ENCODE data around the gene CGB3. TPM values are rescaled to one million over a fixed set of nuclear protein-coding genes. Genes with fewer than 3 reads are reported as not detected.

The CGB3 gene
- polyA plus RNA-seq, 6 donors from 2014 or later: not detected

- H3K4me3 Mint-ChIP-seq: no peak overlapping the region
- H3K9me3 Mint-ChIP-seq: no peaks in the 10 kb centered on the region
- peaks cover 0 to 18% (median 14%) of the 10 kb centered on the region in 3 donors for H3K4me1 Mint-ChIP-seq
- ATAC-seq (ENCODE audit: low read depth in 2 of 2): no peak
- DNase-seq: no peak
- no peak overlapping the region for H3K27ac Mint-ChIP-seq
- no peaks in the 10 kb centered on the region for H3K27me3 Mint-ChIP-seq
- peaks cover 9 to 17% of the 10 kb centered on the region in 2 donors for H3K36me3 Mint-ChIP-seq
These were observed 38.4 kb downstream of the CGB3 start for GRCh38 chr19:48985711-48986110.

GRCh38 chr19:48982280-48982679 is 41.9 kb downstream of the CGB3 start:
- H3K27ac Mint-ChIP-seq: peak overlapping the region in 1 of 6 donors; percentile 34
- no peaks in the 10 kb centered on the region for H3K9me3 Mint-ChIP-seq
- peaks cover 0 to 7% of the 10 kb centered on the region in 2 donors for H3K36me3 Mint-ChIP-seq
- DNase-seq (no peak), ATAC-seq (ENCODE audit: low read depth in 2 of 2) (no peak)
- no peak overlapping the region for H3K4me3 Mint-ChIP-seq
- H3K4me1 Mint-ChIP-seq: peaks cover 0 to 8% (median 4%) of the 10 kb centered on the region in 3 donors
- no peaks in the 10 kb centered on the region for H3K27me3 Mint-ChIP-seq

DNA sequence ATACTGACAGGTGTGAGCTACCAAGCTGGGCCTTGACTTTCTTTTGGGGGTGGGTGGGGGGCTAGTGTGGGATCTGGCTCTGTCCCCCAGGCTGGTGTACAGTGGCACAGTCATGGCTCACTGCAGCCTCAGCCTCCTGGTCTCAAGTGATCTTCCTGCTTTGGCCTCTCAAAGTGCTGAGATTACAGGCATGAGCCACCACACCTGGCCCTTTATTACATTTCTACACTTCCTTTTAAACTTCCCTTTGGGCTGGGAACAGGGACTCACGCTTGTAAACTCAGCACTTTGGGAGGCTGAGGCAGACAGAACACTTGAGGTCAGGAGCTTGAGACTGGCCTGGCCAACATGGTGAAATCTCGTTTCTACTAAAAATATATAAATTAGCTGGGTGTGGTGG is 47.1 kb downstream of the CGB3 start:
- Mint-ChIP-seq H3K27ac (no peak overlapping the region), H3K9me3 (peaks cover 0 to 2% (median 0%) of the 10 kb centered on the region in 7 donors), H3K4me1 (peaks cover 0 to 10% (median 5%) of the 10 kb centered on the region in 3 donors), H3K27me3 (no peaks in the 10 kb centered on the region), H3K4me3 (no peak overlapping the region), H3K36me3 (peaks cover 4 to 7% of the 10 kb centered on the region in 2 donors)
- no peak for ATAC-seq (ENCODE audit: low read depth in 2 of 2)
- no peak for DNase-seq

GRCh38 chr19:48975947-48976847 is 47.9 kb downstream of the CGB3 start:
- Mint-ChIP-seq H3K9me3 (peaks cover 0 to 2% (median 0%) of the 10 kb centered on the region in 7 donors), H3K4me3 (peak overlapping the region in 1 of 8 donors; percentile 71), H3K4me1 (peaks cover under 1 to 10% (median 4%) of the 10 kb centered on the region in 3 donors), H3K27me3 (no peaks in the 10 kb centered on the region), H3K36me3 (peaks cover 4 to 7% of the 10 kb centered on the region in 2 donors), H3K27ac (peak overlapping the region in 3 of 6 donors; percentile 15 to 42 (median 20))
- peak; percentile 73 to 74 for ATAC-seq (ENCODE audit: low read depth in 2 of 2)
- DNase-seq: peak; percentile 37

Other genes starting within 250 kb of the CGB3 start
- gene BCAT2, start 213.3 kb downstream of the CGB3 start, polyA plus RNA-seq (ENCODE audit: low read depth in 6 of 6): 10 to 100 TPM; 16.3 to 29.5 (median 22.2) TPM
- gene HSD17B14, start 187.8 kb downstream of the CGB3 start, polyA plus RNA-seq (ENCODE audit: low read depth in 6 of 6): 1 to 10 TPM in 4 of 6 donors, under 1 TPM in 1, not detected in 1; 1.00 to 3.3 (median 1.4) TPM
- gene PLEKHA4, start 155.7 kb downstream of the CGB3 start, polyA plus RNA-seq (ENCODE audit: low read depth in 6 of 6): 10 to 100 TPM in 1 of 6 donors, 1 to 10 TPM in 5; 4.4 to 15.3 (median 8.7) TPM
- gene PPP1R15A, start 151.9 kb downstream of the CGB3 start, polyA plus RNA-seq (ENCODE audit: low read depth in 6 of 6): 100 to 1,000 TPM in 5 of 6 donors, 10 to 100 TPM in 1; 98.9 to 436 (median 172) TPM
- gene TULP2, start 125.6 kb downstream of the CGB3 start, polyA plus RNA-seq (ENCODE audit: low read depth in 6 of 6): not detected
- 10 to 100 TPM; 48.8 to 90.6 (median 54.6) TPM for gene NUCB1, start 124.0 kb downstream of the CGB3 start, polyA plus RNA-seq (ENCODE audit: low read depth in 6 of 6)
- gene DHDH, start 90.6 kb downstream of the CGB3 start, polyA plus RNA-seq (ENCODE audit: low read depth in 6 of 6): under 1 TPM in 1 of 6 donors, not detected in 5; 0.32 TPM
- gene BAX, start 69.5 kb downstream of the CGB3 start, polyA plus RNA-seq (ENCODE audit: low read depth in 6 of 6): 10 to 100 TPM; 56.0 to 88.2 (median 68.3) TPM
- 1,000 to 10,000 TPM; 5,752 to 7,301 (median 6,284) TPM for gene FTL, start 59.0 kb downstream of the CGB3 start, polyA plus RNA-seq (ENCODE audit: low read depth in 6 of 6)
- gene GYS1, start 31.0 kb downstream of the CGB3 start, polyA plus RNA-seq (ENCODE audit: low read depth in 6 of 6): 10 to 100 TPM; 16.0 to 24.1 (median 20.5) TPM
- gene RUVBL2, start 30.4 kb downstream of the CGB3 start, polyA plus RNA-seq (ENCODE audit: low read depth in 6 of 6): 10 to 100 TPM; 39.7 to 63.2 (median 50.0) TPM
- not detected for gene LHB, start 7.2 kb downstream of the CGB3 start, polyA plus RNA-seq (ENCODE audit: low read depth in 6 of 6)
- gene CGB2, start 7.6 kb upstream of the CGB3 start, polyA plus RNA-seq (ENCODE audit: low read depth in 6 of 6): not detected
- not detected for gene CGB1, start 12.6 kb upstream of the CGB3 start, polyA plus RNA-seq (ENCODE audit: low read depth in 6 of 6)
- not detected for gene CGB5, start 19.5 kb upstream of the CGB3 start, polyA plus RNA-seq (ENCODE audit: low read depth in 6 of 6)
- not detected for gene CGB8, start 24.8 kb upstream of the CGB3 start, polyA plus RNA-seq (ENCODE audit: low read depth in 6 of 6)
- gene CGB7, start 33.4 kb upstream of the CGB3 start, polyA plus RNA-seq (ENCODE audit: low read depth in 6 of 6): not detected
- gene NTF4, start 40.5 kb upstream of the CGB3 start, polyA plus RNA-seq (ENCODE audit: low read depth in 6 of 6): not detected
- not detected for gene KCNA7, start 48.4 kb upstream of the CGB3 start, polyA plus RNA-seq (ENCODE audit: low read depth in 6 of 6)
- 10 to 100 TPM; 29.8 to 63.5 (median 41.6) TPM for gene SNRNP70, start 61.1 kb upstream of the CGB3 start, polyA plus RNA-seq (ENCODE audit: low read depth in 6 of 6)
- 1 to 10 TPM in 5 of 6 donors, not detected in 1; 2.8 to 5.0 (median 3.5) TPM for gene LIN7B, start 90.0 kb upstream of the CGB3 start, polyA plus RNA-seq (ENCODE audit: low read depth in 6 of 6)
- 1 to 10 TPM; 2.8 to 6.3 (median 5.8) TPM for gene C19orf73, start 94.8 kb upstream of the CGB3 start, polyA plus RNA-seq (ENCODE audit: low read depth in 6 of 6)
- under 1 TPM in 2 of 6 donors, not detected in 4; 0.23 to 0.26 TPM for gene PPFIA3, start 95.2 kb upstream of the CGB3 start, polyA plus RNA-seq (ENCODE audit: low read depth in 6 of 6)
- not detected for gene HRC, start 131.1 kb upstream of the CGB3 start, polyA plus RNA-seq (ENCODE audit: low read depth in 6 of 6)
- gene TRPM4, start 133.5 kb upstream of the CGB3 start, polyA plus RNA-seq (ENCODE audit: low read depth in 6 of 6): under 1 TPM in 1 of 6 donors, not detected in 5; 0.45 TPM